Gastrocnemius medialis (tissue), 4 donors: ENCODE data around the gene NIBAN1.

Experiments used
- POLR2A ChIP-seq, 2 donors: fragments of 450-650 bp; IDR thresholded peaks; one replicate each; pipeline ENCODE4 v1.6.1; 2017; ENCODE audit warnings: antibody characterized with exemption in 2 of 2, mild to moderate bottlenecking in 2 of 2, moderate library complexity in 2 of 2
- TF ChIP-seq, protein P1 (sequence below), 5 experiments: fragments of 450-650 bp in 3 of 5; fragments of 200-600 bp in 2 of 5; sonication (generic) in 2 of 5; IDR thresholded peaks in 4 of 5; conservative IDR thresholded peaks in 1 of 5; 1 replicate in 4 of 5; 2 replicates in 1 of 5; pipeline ENCODE4 v1.5.1; 2016 to 2019; ENCODE audit warnings: antibody characterized with exemption in 5 of 5, mild to moderate bottlenecking in 3 of 5, moderate library complexity in 3 of 5

DNA sequence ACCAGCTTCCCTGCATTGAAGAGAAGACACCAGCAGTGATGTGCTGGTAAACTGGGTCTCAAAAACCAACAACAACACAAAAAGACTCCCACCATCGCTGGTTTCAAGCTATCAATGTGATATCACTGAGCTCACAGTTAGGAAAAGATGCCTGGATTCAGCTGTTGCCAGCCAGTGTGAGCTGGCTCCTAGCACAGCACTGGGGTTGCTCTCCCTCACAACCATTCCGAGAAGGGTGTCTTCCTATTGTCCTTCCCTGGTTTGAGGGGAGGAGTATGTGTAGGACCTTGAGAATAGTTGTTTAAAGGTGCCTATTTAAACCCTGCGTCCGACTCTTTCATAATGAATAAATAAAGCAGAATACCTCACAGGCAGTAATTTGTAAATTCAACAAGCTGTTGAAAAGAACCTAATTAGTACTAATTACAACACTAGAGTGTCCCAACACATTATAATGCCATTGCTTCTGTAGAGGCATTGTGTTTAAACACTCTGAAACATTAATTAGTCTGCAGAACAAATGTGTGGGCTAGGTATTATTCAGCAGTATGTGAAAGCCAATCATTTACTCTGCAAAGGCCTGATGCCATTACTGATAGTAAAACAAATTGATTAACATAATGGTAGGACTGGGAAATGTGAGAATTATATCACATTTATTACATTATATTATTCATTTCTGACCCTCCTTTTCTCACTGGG is 17.2 kb downstream of the NIBAN1 start:
- TF ChIP-seq POLR2A (IDR thresholded peaks at IDR 0.05) = no peak
- TF ChIP-seq, protein P1, sequence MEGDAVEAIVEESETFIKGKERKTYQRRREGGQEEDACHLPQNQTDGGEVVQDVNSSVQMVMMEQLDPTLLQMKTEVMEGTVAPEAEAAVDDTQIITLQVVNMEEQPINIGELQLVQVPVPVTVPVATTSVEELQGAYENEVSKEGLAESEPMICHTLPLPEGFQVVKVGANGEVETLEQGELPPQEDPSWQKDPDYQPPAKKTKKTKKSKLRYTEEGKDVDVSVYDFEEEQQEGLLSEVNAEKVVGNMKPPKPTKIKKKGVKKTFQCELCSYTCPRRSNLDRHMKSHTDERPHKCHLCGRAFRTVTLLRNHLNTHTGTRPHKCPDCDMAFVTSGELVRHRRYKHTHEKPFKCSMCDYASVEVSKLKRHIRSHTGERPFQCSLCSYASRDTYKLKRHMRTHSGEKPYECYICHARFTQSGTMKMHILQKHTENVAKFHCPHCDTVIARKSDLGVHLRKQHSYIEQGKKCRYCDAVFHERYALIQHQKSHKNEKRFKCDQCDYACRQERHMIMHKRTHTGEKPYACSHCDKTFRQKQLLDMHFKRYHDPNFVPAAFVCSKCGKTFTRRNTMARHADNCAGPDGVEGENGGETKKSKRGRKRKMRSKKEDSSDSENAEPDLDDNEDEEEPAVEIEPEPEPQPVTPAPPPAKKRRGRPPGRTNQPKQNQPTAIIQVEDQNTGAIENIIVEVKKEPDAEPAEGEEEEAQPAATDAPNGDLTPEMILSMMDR (IDR thresholded peaks at IDR 0.05 in 4 of 5, conservative IDR thresholded peaks at IDR 0.05 in 1 of 5) = no peak
